ENCODE measurements around the gene KLHL26. TPM values are rescaled to one million over a fixed set of nuclear protein-coding genes. Genes with fewer than 3 reads are reported as not detected.

The KLHL26 gene
- polyA plus RNA-seq, 3 donors, result 1.6 to 3.2 (median 2.0) TPM

DNA sequence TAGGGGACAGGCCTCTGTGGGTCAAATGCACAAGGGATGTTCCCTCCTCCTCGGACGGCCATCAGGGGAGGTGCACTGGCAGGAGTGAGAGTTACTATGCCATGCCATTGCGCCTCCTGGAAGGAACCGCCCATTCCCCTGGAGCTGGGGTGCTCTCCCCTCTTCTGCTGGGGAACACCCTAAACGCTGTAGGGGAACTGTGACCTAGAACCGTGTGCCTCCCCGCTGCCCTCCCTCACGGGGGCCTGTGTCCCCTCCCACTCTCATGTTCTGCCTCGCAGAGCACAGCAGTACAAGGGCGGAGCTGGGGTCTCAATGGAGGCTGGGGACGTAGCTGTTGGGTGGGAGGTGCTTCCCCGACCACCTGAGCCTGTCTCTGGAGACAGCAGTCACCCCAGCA, 29.5 kb downstream of the KLHL26 start:
- Mint-ChIP-seq H3K36me3 (peaks cover 40 to 67% of the 10 kb centered on the region in 2 donors), H3K4me1 (peaks cover 7% of the 10 kb centered on the region), H3K9me3 (peaks cover 0 to 5% (median 3%) of the 10 kb centered on the region in 7 donors), H3K4me3 (no peak overlapping the region), H3K27me3 (ENCODE audit: low read depth in 3 of 3) (peaks cover 0 to 1% (median 0%) of the 10 kb centered on the region in 3 donors), H3K27ac (no peak overlapping the region)
- Histone ChIP-seq H3K4me1 (ENCODE audit: control insufficient read depth in 1 of 2, insufficient read depth in 2 of 2, low read length in 2 of 2) (no peaks in the 10 kb centered on the region), H3K4me2 (replicated peaks; ENCODE audit: extremely low read depth, low read length, poor library complexity, severe bottlenecking) (no peak overlapping the region), H3K4me3 (replicated peaks in 1 of 3; ENCODE audit: low read depth in 2 of 3, low read length in 3 of 3) (no peak overlapping the region), H3K27me3 (ENCODE audit: control insufficient read depth in 2 of 2, insufficient read depth in 2 of 2, low read length in 2 of 2) (no peaks in the 10 kb centered on the region), H3K9me3 (replicated peaks in 1 of 2; ENCODE audit: control insufficient read depth in 1 of 2, insufficient read depth in 1 of 2, low read length in 2 of 2) (no peaks in the 10 kb centered on the region), H3K9ac (ENCODE audit: insufficient read depth, low read length, poor library complexity, severe bottlenecking) (no peak overlapping the region), H3K27ac (ENCODE audit: low read depth in 1 of 2, low read length in 2 of 2) (no peak overlapping the region), H4K20me1 (ENCODE audit: insufficient read depth, low read length) (peaks cover 8% of the 10 kb centered on the region), H3K36me3 (replicated peaks in 1 of 2; ENCODE audit: control insufficient read depth in 1 of 2, insufficient read depth in 2 of 2, low read length in 2 of 2) (peaks cover 26 to 57% of the 10 kb centered on the region in 2 donors), H3K79me2 (ENCODE audit: insufficient read depth, low read length) (no peaks in the 10 kb centered on the region), H2AFZ (ENCODE audit: insufficient read depth, low read depth, low read length, poor library complexity, severe bottlenecking) (no peak overlapping the region)
- TF ChIP-seq, protein P1, sequence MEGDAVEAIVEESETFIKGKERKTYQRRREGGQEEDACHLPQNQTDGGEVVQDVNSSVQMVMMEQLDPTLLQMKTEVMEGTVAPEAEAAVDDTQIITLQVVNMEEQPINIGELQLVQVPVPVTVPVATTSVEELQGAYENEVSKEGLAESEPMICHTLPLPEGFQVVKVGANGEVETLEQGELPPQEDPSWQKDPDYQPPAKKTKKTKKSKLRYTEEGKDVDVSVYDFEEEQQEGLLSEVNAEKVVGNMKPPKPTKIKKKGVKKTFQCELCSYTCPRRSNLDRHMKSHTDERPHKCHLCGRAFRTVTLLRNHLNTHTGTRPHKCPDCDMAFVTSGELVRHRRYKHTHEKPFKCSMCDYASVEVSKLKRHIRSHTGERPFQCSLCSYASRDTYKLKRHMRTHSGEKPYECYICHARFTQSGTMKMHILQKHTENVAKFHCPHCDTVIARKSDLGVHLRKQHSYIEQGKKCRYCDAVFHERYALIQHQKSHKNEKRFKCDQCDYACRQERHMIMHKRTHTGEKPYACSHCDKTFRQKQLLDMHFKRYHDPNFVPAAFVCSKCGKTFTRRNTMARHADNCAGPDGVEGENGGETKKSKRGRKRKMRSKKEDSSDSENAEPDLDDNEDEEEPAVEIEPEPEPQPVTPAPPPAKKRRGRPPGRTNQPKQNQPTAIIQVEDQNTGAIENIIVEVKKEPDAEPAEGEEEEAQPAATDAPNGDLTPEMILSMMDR (IDR thresholded peaks at IDR 0.05), result no peak
- WGBS (ENCODE audit: insufficient coverage), result 98% methylated on average over 6 of the region's 12 CpGs
- intact Hi-C loops (cut with micrococcal nuclease), result no loop called here
- no peak for DNase-seq

DNA sequence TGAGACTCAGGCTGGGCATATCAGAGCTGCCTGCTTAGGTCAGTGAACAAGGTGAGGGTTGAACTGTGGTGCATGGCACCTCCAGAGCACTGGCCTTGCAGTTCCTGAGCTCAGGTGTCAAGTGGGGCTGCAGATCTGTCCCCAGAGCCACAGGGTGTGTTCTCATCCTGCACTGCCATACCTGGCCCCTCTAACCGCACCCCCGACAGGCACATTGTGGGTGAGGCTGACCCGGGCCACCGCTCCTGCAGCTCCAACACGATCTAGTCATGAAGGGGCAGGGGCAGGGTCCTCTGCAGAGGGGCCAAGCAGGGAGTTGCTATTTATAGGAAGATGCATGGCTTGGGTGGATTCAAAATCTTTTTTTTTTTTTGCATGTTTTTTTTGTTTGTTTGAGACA, 30.0 kb downstream of the KLHL26 start:
- Mint-ChIP-seq H3K9me3 (peaks cover 0 to 3% (median 1%) of the 10 kb centered on the region in 7 donors), H3K27me3 (ENCODE audit: low read depth in 3 of 3) (peaks cover 0 to 1% (median 0%) of the 10 kb centered on the region in 3 donors), H3K4me3 (no peak overlapping the region), H3K36me3 (peaks cover 38 to 65% of the 10 kb centered on the region in 2 donors), H3K4me1 (peaks cover 4% of the 10 kb centered on the region), H3K27ac (peak overlapping the region in 1 of 7 donors; percentile 9)
- Histone ChIP-seq H4K20me1 (ENCODE audit: insufficient read depth, low read length) (peaks cover 8% of the 10 kb centered on the region), H3K27ac (ENCODE audit: low read depth in 1 of 2, low read length in 2 of 2) (no peak overlapping the region), H3K9ac (ENCODE audit: insufficient read depth, low read length, poor library complexity, severe bottlenecking) (no peak overlapping the region), H2AFZ (ENCODE audit: insufficient read depth, low read depth, low read length, poor library complexity, severe bottlenecking) (no peak overlapping the region), H3K79me2 (ENCODE audit: insufficient read depth, low read length) (no peaks in the 10 kb centered on the region), H3K9me3 (replicated peaks in 1 of 2; ENCODE audit: control insufficient read depth in 1 of 2, insufficient read depth in 1 of 2, low read length in 2 of 2) (no peaks in the 10 kb centered on the region), H3K4me1 (ENCODE audit: control insufficient read depth in 1 of 2, insufficient read depth in 2 of 2, low read length in 2 of 2) (no peaks in the 10 kb centered on the region), H3K36me3 (replicated peaks in 1 of 2; ENCODE audit: control insufficient read depth in 1 of 2, insufficient read depth in 2 of 2, low read length in 2 of 2) (peaks cover 26 to 57% of the 10 kb centered on the region in 2 donors), H3K27me3 (ENCODE audit: control insufficient read depth in 2 of 2, insufficient read depth in 2 of 2, low read length in 2 of 2) (no peaks in the 10 kb centered on the region), H3K4me3 (replicated peaks in 1 of 3; ENCODE audit: low read depth in 2 of 3, low read length in 3 of 3) (no peak overlapping the region), H3K4me2 (replicated peaks; ENCODE audit: extremely low read depth, low read length, poor library complexity, severe bottlenecking) (no peak overlapping the region)
- WGBS (ENCODE audit: insufficient coverage), result 97% methylated on average over 5 of the region's 5 CpGs
- no peak for DNase-seq
- intact Hi-C loops (cut with micrococcal nuclease), result no loop called here
- TF ChIP-seq, protein P1 (IDR thresholded peaks at IDR 0.05), result no peak

Data from CD14-positive monocyte (primary cell).